GF-D8 (cell line): Measurements from ENCODE around the gene PROK2.

Experiments
- DNase-seq: peaks from one replicate; lab custom pipeline; 2025; lab: John Stamatoyannopoulos, UW

PROK2 gene

DNA sequence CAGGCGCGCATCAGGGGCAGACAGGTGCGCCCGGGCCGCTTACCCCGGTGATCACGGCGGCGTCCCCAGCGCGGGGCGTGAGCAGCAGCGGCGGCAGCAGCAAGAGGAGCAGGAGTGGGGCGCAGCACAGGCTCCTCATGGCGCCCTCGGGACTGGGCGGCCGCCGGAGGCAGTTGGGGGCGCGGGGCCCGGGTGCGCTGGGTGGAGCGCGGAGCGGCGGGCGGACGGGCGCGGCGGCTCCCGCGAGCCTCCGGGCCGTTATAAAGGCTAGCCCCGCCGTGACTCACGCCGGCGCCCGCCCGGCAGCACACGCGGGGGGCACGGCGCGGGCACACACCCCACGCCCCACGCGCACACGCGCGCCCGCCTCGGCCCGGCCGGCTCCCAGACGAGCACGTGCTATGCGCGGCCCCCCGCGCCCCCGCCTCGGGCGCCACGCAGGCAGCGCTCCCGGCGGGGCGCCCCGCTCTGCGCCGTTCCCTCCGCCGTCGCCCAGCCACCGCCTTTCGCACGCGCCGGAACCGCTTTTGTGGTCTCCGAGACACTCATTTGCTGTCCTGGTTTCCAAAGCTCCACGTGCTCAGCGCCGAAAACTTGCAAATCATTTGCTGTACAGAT, at the start of gene PROK2:
TSS of gene PROK2 (minus strand) at position 235 of the 618 bp plus-strand sequence. CDS start at position 139, 96 bp downstream.
- DNase-seq, result no peak

DNA sequence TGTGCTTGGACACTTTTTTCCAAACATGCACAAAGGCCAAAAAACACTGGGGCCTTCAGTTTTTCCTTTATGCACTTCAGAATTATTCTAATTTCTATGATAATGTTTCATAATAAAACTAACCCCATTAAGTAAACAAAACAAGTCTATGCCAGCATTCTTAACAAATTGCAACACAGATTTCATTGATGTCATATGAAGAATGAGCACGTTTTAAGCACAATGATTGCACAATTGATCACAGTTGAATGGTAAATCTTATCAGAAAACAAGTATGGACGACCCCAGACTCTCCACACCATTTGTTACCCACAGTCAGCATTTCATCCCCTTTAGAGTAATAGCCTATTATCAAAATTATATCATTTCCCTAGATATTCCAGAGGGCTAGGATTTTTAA, 46.7 kb upstream of the PROK2 start:
- no peak for DNase-seq

DNA sequence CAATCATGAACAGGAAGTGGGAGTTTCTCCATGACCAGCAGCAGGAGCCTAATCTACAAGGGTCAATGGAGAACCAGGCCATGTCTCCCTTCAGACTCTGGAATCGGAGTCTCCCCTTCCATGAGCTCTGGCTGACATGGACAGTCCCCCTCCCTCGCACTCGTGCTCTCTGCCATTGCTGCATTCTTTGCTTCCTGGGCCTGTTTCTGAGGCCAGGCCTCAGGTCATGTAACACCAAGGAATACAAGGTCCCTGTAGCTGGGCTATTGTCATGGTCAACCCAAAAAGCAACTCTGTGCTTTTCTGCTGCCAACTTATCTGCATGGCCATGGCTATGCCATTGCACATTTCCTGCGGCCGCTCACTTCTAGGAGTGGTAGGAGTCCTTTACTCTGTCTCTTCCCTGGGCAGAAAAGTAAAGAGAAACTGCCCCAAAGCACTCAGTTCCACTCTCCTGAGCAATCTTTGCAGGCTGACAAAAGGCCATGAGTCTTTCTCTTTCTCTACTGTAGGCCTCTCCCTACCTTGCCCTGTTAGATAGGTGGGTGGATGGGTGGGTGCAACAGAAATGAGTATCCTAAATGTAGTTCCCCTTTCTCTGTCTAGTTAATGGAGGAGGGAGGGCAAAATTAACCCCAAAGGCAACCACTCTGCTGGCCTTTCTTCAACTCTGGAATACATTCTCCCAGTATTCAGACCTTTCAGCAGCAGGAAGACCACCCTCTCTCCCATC, 40.8 kb upstream of the PROK2 start:
- DNase-seq, result no peak

GRCh38 chr3:71821116-71821515, 36.2 kb upstream of the PROK2 start:
- no peak for DNase-seq

DNA sequence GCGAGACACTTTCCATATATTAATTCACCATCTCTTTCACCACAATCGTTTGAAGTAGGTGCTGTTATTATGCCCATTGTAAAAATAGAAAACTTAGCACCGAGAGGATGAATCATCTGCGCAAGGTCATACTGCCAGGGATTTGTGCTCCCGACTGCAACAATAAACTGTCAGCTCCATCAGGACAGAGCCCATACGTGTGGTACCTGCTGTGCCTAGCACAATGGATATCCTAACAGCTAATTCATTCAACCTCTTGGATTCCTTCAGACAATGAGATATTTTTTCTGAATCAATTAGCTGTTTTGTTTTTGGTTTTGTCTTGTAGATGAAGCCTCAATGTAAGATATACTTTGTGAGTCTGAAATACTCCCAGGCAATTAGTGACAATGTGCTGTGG, 32.3 kb upstream of the PROK2 start:
- no peak for DNase-seq

- DNase-seq, result no peak
These were observed 31.8 kb upstream of the PROK2 start for GRCh38 chr3:71816767-71817156.

- DNase-seq, result no peak
These were observed 30.6 kb upstream of the PROK2 start for GRCh38 chr3:71815340-71816067.

DNA sequence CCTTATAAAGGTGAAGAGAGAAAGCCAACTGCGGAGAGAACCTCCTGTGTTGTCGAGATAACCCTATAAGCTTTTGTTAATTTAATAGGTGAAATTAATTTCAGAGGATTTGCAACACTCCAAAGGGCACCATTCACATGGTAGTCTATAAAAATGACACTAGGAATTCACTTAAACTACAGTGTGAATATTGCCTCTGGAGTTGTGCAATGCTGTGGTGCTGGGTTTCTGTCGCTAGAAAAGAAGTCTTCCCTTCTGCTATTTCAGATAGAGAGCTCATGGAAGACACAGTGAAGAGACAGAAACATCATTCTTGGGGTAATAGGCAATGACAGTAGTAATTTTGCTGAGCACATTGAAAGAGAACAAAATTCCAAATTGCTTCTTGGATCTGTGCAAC, 28.8 kb upstream of the PROK2 start:
- no peak for DNase-seq

- DNase-seq, result no peak
These were observed 28.1 kb upstream of the PROK2 start for GRCh38 chr3:71813073-71813472.

DNA sequence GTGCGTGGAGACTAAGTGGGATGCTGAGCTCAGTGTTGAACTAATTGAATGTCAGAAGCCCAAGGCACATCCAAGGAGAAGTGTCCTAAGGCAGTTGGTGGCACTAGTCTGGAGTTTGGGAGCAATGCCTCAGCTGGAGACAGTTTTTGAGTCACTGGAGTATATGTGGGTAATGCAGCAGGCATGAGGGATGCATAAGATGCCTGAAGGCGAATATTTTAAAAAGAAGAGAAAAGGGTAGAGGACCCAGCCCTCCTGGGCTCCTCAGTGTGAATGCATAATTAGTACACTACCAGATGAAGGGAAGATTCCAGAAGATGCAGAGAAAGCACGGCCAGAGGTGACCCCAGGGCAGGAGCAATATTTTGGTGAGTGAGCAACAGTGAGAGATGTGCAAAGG, 25.1 kb upstream of the PROK2 start:
- no peak for DNase-seq

DNA sequence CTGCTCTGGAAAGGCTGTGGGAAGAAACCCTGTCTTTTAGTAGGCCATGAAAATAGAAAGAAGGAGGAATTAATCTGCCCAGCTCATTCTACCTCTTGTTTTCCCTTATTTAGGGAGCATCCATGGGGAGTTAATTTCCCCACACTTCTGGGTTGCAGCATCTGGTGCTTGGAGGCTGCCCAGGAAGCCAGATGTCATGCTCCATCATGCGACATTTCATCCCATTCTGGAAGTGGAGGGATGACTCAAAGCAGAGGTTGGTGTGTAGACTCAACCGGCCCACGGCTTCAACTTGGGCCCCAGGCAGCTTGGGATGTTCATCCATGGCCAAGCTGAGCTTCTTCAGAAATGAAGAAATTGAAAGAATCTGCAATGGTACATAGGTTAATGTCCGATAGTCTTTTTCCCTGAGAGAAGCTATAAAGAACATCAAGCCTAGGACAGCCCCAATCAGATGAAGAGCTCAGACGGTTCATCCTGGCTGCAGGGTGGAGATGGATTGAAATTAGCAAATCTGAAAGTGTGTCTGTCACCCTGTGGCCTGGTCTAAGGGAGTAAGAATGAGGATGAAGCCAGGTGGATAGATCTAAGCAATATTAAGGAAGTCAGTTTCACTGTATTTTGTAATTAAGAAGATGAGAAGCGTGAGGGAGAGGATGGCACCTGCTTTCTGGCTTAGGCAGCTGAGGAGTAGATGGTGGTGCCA, 24.5 kb upstream of the PROK2 start:
- no peak for DNase-seq

GRCh38 chr3:71806736-71807135, 21.8 kb upstream of the PROK2 start:
- DNase-seq, result no peak

- DNase-seq, result no peak
These were observed 20.7 kb upstream of the PROK2 start for GRCh38 chr3:71805691-71806090.

- DNase-seq, result peak; percentile 47
These were observed 20.3 kb upstream of the PROK2 start for GRCh38 chr3:71805199-71805598.

- DNase-seq, result no peak
These were observed 18.3 kb upstream of the PROK2 start for GRCh38 chr3:71803248-71803647.

GRCh38 chr3:71801986-71802385, 17.0 kb upstream of the PROK2 start:
- DNase-seq, result no peak

DNA sequence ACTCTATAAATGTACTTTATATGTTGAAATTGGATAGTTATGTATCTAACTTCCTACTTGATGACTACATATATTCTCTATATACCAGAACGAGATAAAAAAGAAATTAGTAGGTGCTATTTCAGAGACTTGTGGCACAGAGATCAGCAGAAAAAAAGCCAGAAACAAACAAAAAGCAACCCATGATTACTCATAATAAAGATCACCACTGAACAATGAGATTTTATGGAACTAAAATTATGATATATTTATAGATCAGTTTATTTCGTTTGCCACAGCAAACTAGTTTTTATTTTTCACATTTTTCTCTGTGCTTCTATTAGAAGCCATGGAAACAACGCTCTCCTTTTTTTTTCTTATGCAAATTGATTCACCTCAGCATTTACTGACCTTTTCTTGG, 15.1 kb upstream of the PROK2 start:
- no peak for DNase-seq

DNA sequence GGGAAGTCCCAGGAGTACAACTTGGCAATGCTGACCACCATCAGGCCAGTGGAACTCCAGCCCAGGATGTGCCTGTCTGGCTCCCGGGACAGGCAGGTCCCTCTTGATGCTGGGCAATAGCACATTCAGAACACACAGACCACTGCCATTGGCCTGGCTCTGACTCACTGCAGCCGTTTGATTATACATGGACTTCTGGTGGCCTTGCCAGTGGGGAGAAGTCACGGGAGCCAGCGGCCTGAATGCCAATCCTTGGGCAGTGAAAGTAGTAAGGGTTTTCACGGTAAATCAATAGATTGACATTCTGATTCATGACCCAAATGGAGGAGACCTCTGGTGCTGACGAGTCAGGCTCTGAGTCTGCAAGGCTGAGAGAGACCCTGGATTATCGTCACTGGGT, 12.5 kb upstream of the PROK2 start:
- no peak for DNase-seq

GRCh38 chr3:71796290-71796689, 11.3 kb upstream of the PROK2 start:
- no peak for DNase-seq

DNA sequence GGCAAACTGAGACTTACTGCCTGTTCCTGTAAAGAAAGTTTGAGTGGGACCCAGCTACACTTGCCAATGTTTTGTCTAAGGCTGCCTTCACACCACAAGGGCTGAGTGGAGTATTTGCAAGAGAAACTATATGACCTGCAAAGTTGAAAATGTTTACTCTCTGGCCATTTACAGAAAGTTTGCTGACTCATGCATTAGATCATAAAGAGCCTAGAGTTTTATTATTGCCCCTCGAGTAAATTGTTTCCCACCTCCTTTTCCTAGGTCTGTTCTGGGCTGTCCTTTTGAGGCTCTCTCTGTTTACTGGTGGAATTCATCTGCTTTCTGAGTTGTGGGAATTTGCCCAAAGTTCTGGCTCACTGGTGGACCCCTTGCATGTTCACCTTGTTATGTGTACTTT, 6.7 kb upstream of the PROK2 start:
- DNase-seq, result no peak

DNA sequence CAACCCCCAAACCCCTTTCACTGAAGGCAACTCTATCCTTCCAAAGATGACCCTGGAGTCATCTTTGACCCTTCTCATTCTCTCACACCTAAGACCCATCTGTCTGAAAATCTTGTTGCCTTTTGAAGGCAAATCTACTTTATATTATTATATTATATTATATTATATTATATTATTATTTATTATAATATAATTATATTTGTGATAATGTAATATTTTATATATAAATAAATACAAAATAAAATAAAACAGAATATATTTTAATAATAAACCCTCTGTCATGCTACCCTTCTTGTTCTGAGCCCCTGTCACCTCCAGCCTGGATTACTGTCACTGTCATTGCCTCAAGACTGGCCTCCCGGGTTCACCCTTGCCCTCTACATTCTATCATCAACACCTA, 5.0 kb upstream of the PROK2 start:
- no peak for DNase-seq

- DNase-seq, result no peak
These were observed 3.0 kb upstream of the PROK2 start for GRCh38 chr3:71787851-71788405.
